H1 (cell line): ENCODE data around the gene DNM2. TPM values are rescaled to one million over a fixed set of nuclear protein-coding genes. Genes with fewer than 3 reads are reported as not detected.

Source experiments
- CTCF ChIA-PET: fragments of 300-600 bp; sonication (Branson Sonifier 250); formaldehyde crosslinking; loops from one replicate; lab custom pipeline; 2021; ENCODE audit not compliant: partially characterized antibody; lab: Charles Lee
- POLR2A ChIA-PET: fragments of 300-600 bp; sonication (Branson Sonifier 250); formaldehyde crosslinking; loops from one replicate; lab custom pipeline; 2021; ENCODE audit warnings: inconsistent platforms; ENCODE audit not compliant: partially characterized antibody; lab: Charles Lee
- DNase-seq, 2 experiments: peaks; one replicate each; pipeline versions ENCODE4 v3.0.0 to v3.0.0-alpha.2; 2010 to 2022; ENCODE audit warnings: low spot score in 2 of 2, low read depth in 1 of 2, mixed read lengths in 1 of 2
- FAIRE-seq: peaks from 2 replicates; lab custom pipeline; 2011; peaks lifted over from hg19 to GRCh38; lab: Jason Lieb, UNC
- H2AFZ ChIP-seq: 2 replicates; pipeline ENCODE4 v1.8.1; 2012; ENCODE audit warnings: low read length, inconsistent platforms
- H2AK5ac ChIP-seq: 2 replicates; pipeline ENCODE4 v1.6.1; 2013; ENCODE audit warnings: low read depth, low read length
- H2BK120ac ChIP-seq: replicated peaks from 2 replicates; pipeline ENCODE3; 2013; ENCODE audit warnings: low read depth, low read length, inconsistent platforms
- H2BK12ac ChIP-seq: 2 replicates; pipeline ENCODE4 v1.6.1; 2013; ENCODE audit warnings: low read depth, low read length
- H2BK15ac ChIP-seq: 2 replicates; pipeline ENCODE4 v1.6.1; 2013; ENCODE audit warnings: low read length
- H2BK20ac ChIP-seq: 2 replicates; pipeline ENCODE4 v1.6.1; 2013; ENCODE audit warnings: low read length
- H2BK5ac ChIP-seq: 2 replicates; pipeline ENCODE4 v1.6.1; 2013; ENCODE audit warnings: low read depth, low read length
- H3K14ac ChIP-seq: 2 replicates; pipeline ENCODE4 v1.6.1; 2013; ENCODE audit warnings: inconsistent platforms; ENCODE audit not compliant: insufficient read length
- H3K18ac ChIP-seq: 2 replicates; pipeline ENCODE4 v1.6.1; 2013; ENCODE audit warnings: low read length; ENCODE audit errors: extremely low read depth
- H3K23ac ChIP-seq: 2 replicates; pipeline ENCODE4 v1.6.1; 2013; ENCODE audit warnings: inconsistent platforms; ENCODE audit not compliant: insufficient read length
- H3K23me2 ChIP-seq: 2 replicates; pipeline ENCODE4 v1.6.1; 2013; ENCODE audit warnings: low read depth, low read length
- H3K27ac ChIP-seq: 2 replicates; pipeline ENCODE4 v1.6.1; 2011; ENCODE audit warnings: low read depth, low read length, inconsistent platforms
- H3K27me3 ChIP-seq, 4 experiments: replicated peaks in 1 of 4; 1 replicate in 1 of 4; 2 replicates in 3 of 4; pipeline versions ENCODE4 v1.6.1 to v1.8.1; 2011 to 2013; ENCODE audit warnings: low read length in 3 of 4, mild to moderate bottlenecking in 3 of 4, inconsistent platforms in 2 of 4, mixed read lengths in 2 of 4, moderate library complexity in 1 of 4; ENCODE audit not compliant: control insufficient read depth in 3 of 4, insufficient read depth in 3 of 4; ENCODE audit errors: extremely low read depth in 1 of 4
- H3K36me3 ChIP-seq, 4 experiments: 2 replicates each; pipeline versions ENCODE4 v1.6.1 to v1.8.1; 2011 to 2013; ENCODE audit warnings: mild to moderate bottlenecking in 4 of 4, low read length in 3 of 4, moderate library complexity in 2 of 4, control low read depth in 1 of 4, inconsistent platforms in 1 of 4; ENCODE audit not compliant: insufficient read depth in 4 of 4, control insufficient read depth in 2 of 4
- H3K4ac ChIP-seq: replicated peaks from 2 replicates; pipeline ENCODE3; 2013; ENCODE audit warnings: low read length, low read depth, mixed read lengths, inconsistent platforms; ENCODE audit not compliant: insufficient read length
- H3K4me1 ChIP-seq, 4 experiments: replicated peaks in 1 of 4; 1 replicate in 1 of 4; 2 replicates in 3 of 4; pipeline versions ENCODE4 v1.6.1 to v1.8.1; 2011 to 2013; ENCODE audit warnings: low read length in 3 of 4, inconsistent platforms in 2 of 4, mixed read lengths in 1 of 4; ENCODE audit not compliant: insufficient read depth in 4 of 4, control insufficient read depth in 3 of 4
- H3K4me2 ChIP-seq, 2 experiments: 2 replicates each; pipeline versions ENCODE4 v1.6.1 to v1.8.1; 2011 to 2013; ENCODE audit warnings: low read depth in 2 of 2, low read length in 2 of 2, control low read depth in 1 of 2, inconsistent platforms in 1 of 2, mild to moderate bottlenecking in 1 of 2; ENCODE audit not compliant: insufficient read depth in 1 of 2
- H3K4me3 ChIP-seq, 4 experiments: fragments of 200-600, 300-600 bp in 1 of 4; sonication (generic), shearing (Covaris generic), sonication (Bioruptor Twin) in 1 of 4; 2 replicates each; pipeline versions ENCODE4 v1.5.1 to v1.8.1; 2011 to 2016; ENCODE audit warnings: low read length in 4 of 4, low read depth in 3 of 4, control low read depth in 2 of 4, inconsistent platforms in 2 of 4, mild to moderate bottlenecking in 2 of 4, mixed read lengths in 1 of 4, moderate library complexity in 1 of 4; ENCODE audit not compliant: insufficient read depth in 2 of 4; ENCODE audit errors: extremely low read depth in 1 of 4
- H3K56ac ChIP-seq: replicated peaks from 2 replicates; pipeline ENCODE3; 2013; ENCODE audit warnings: low read depth, mild to moderate bottlenecking, mixed read lengths, low read length, inconsistent platforms; ENCODE audit not compliant: insufficient read length
- H3K79me1 ChIP-seq: 2 replicates; pipeline ENCODE4 v1.6.1; 2013; ENCODE audit warnings: low read depth, low read length, control low read depth
- H3K79me2 ChIP-seq, 2 experiments: 2 replicates each; pipeline versions ENCODE4 v1.6.1 to v1.8.1; 2012 to 2013; ENCODE audit warnings: low read length in 2 of 2, mild to moderate bottlenecking in 2 of 2, inconsistent platforms in 1 of 2; ENCODE audit not compliant: insufficient read depth in 2 of 2, control insufficient read depth in 1 of 2
- H3K9ac ChIP-seq, 4 experiments: replicated peaks in 1 of 4; 1 replicate in 1 of 4; 2 replicates in 3 of 4; pipeline versions ENCODE4 v1.6.1 to v1.8.1; 2011 to 2013; ENCODE audit warnings: low read depth in 3 of 4, low read length in 3 of 4, control low read depth in 2 of 4, mild to moderate bottlenecking in 2 of 4, moderate library complexity in 2 of 4, inconsistent platforms in 1 of 4; ENCODE audit errors: extremely low read depth in 1 of 4
- H3K9me3 ChIP-seq, 2 experiments: 2 replicates each; pipeline versions ENCODE4 v1.6.1 to v1.8.1; 2012 to 2013; ENCODE audit warnings: mild to moderate bottlenecking in 2 of 2, moderate library complexity in 2 of 2, control low read depth in 1 of 2, inconsistent platforms in 1 of 2, low read depth in 1 of 2, low read length in 1 of 2, mixed read lengths in 1 of 2; ENCODE audit not compliant: insufficient read depth in 2 of 2
- H4K20me1 ChIP-seq, 2 experiments: replicated peaks in 1 of 2; 2 replicates each; pipeline versions ENCODE3 to v1.8.1; 2011 to 2013; ENCODE audit warnings: inconsistent platforms in 2 of 2, low read length in 2 of 2, mild to moderate bottlenecking in 1 of 2; ENCODE audit not compliant: insufficient read depth in 2 of 2, control insufficient read depth in 1 of 2
- H4K5ac ChIP-seq: 2 replicates; pipeline ENCODE4 v1.6.1; 2013; ENCODE audit warnings: low read length, low read depth, mixed read lengths, inconsistent platforms; ENCODE audit not compliant: insufficient read length
- H4K8ac ChIP-seq: 2 replicates; pipeline ENCODE4 v1.8.0; 2013; ENCODE audit warnings: mild to moderate bottlenecking, moderate library complexity, low read length, inconsistent platforms; ENCODE audit not compliant: insufficient read depth; ENCODE audit errors: extremely low read depth
- H4K91ac ChIP-seq: replicated peaks from 2 replicates; pipeline ENCODE3; 2013; ENCODE audit warnings: low read length, mixed read lengths, inconsistent platforms; ENCODE audit not compliant: insufficient read length
- CEBPB ChIP-seq: IDR thresholded peaks from 2 replicates; pipeline ENCODE4 v1.6.1; 2012; ENCODE audit warnings: low read depth, low read length
- PHF8 ChIP-seq: fragments of 200-600 bp; sonication (generic); conservative IDR thresholded peaks from 2 replicates; pipeline ENCODE4 v1.7.1; 2012; ENCODE audit warnings: low read depth, mild to moderate bottlenecking, inconsistent platforms, low read length, moderate library complexity
- SP2 ChIP-seq: IDR thresholded peaks from 2 replicates; pipeline ENCODE4 v1.6.1; 2012; ENCODE audit warnings: mild to moderate bottlenecking, low read length, inconsistent platforms
- TAF1 ChIP-seq: IDR thresholded peaks from 2 replicates; pipeline ENCODE4 v1.6.1; 2011; ENCODE audit warnings: mild to moderate bottlenecking, low read depth, low read length
- WGBS, 2 experiments: shearing (Covaris generic) in 1 of 2; methylation state at CpG; one replicate each; pipeline versions ENCODE4 v1.1.6 to v1.1.7; 2013 to 2015; ENCODE audit warnings: low lambda C conversion rate in 2 of 2, mixed read lengths in 2 of 2, inconsistent platforms in 1 of 2, low coverage in 1 of 2, missing lambda C conversion rate in 1 of 2; ENCODE audit not compliant: insufficient replicate concordance in 2 of 2, insufficient coverage in 1 of 2, insufficient read length in 1 of 2; ENCODE audit errors: extremely low coverage in 1 of 2, missing lambda C conversion rate in 1 of 2; 5-methylcytosine and 5-hydroxymethylcytosine counted together
- polyA plus RNA-seq, 7 experiments: library from polyadenylated mRNA; depleted of rRNA in 3 of 7; stranded (reverse) in 5 of 7; unstranded in 2 of 7; fragments of >200 nt in 5 of 7; fragments of 200-250 nt in 2 of 7; gene quantifications; 1 replicate in 5 of 7; 2 replicates in 1 of 7; 4 replicates in 1 of 7; pipeline versions ENCODE4 v1.2.1 to v1.2.3, GENCODE V29; 2011 to 2013; ENCODE audit warnings: missing spikeins in 2 of 7, mixed read lengths in 2 of 7
- total RNA-seq: library from RNA; stranded (reverse); fragmentation: NEBNext Ultra II Directional; extraction: Animal tissue kit (Norgen Biotek cat#: 25700); gene quantifications from 2 replicates; pipeline ENCODE4 v1.2.1, GENCODE V29; 2021
- TF ChIP-seq, protein P1 (sequence below): IDR thresholded peaks from 2 replicates; pipeline ENCODE4 v1.6.1; 2011; ENCODE audit warnings: low read depth, mild to moderate bottlenecking, low read length; ENCODE audit not compliant: insufficient read depth

DNM2 gene
- total and polyA plus RNA-seq, 2 of the 8 experiments (the other 6 are each of a cell fraction or from before 2014, with no cell fraction given): 61.9 to 120 TPM

GRCh38 chr19:10742476-10742875 lies 24.6 kb downstream of the DNM2 start:
- H4K8ac ChIP-seq: no peak overlapping the region
- H4K20me1 ChIP-seq: peaks cover 14 to 23% of the 10 kb centered on the region in 2 experiments
- ChIA-PET POLR2A (interaction anchor here (2.5 kb wide), 1 partner anchor 9 kb away, joined by 9 read pairs; no protein-coding TSS in a partner anchor), CTCF (interaction anchor here (1.3 kb wide), 1 partner anchor 9 kb away, joined by 6 read pairs; no protein-coding TSS in a partner anchor)
- no peak overlapping the region for H2AFZ ChIP-seq
- no peak overlapping the region for H3K9ac ChIP-seq
- H3K36me3 ChIP-seq: no peaks in the 10 kb centered on the region
- H3K14ac ChIP-seq: no peak overlapping the region
- H2BK12ac ChIP-seq: no peak overlapping the region
- H2BK15ac ChIP-seq: no peak overlapping the region
- no peak overlapping the region for H3K18ac ChIP-seq
- no peaks in the 10 kb centered on the region for H3K27me3 ChIP-seq
- no peak overlapping the region for H3K4me2 ChIP-seq
- no peak overlapping the region for H2BK20ac ChIP-seq
- H4K91ac ChIP-seq: no peak overlapping the region
- no peak overlapping the region for H2AK5ac ChIP-seq
- peaks cover 0 to 5% (median 1%) of the 10 kb centered on the region in 4 experiments; a peak in 2 of 7 replicates for H3K4me1 ChIP-seq
- H3K4me3 ChIP-seq: no peak overlapping the region
- H3K56ac ChIP-seq: no peak overlapping the region
- FAIRE-seq: no peak
- H2BK5ac ChIP-seq: no peak overlapping the region
- DNase-seq: no peak
- H3K9me3 ChIP-seq: no peaks in the 10 kb centered on the region
- no peak overlapping the region for H4K5ac ChIP-seq
- 95% methylated on average over 4 of the region's 4 CpGs; no CpG with 5 or more reads in 1 of the 2 experiments for WGBS, 2 experiments
- no peak overlapping the region for H3K27ac ChIP-seq
- no peak overlapping the region for H2BK120ac ChIP-seq
- no peak overlapping the region for H3K4ac ChIP-seq
- no peaks in the 10 kb centered on the region for H3K23me2 ChIP-seq
- H3K79me2 ChIP-seq: peaks cover 4 to 68% of the 10 kb centered on the region in 2 experiments
- H3K79me1 ChIP-seq: peaks cover 20% of the 10 kb centered on the region
- H3K23ac ChIP-seq: no peak overlapping the region
- TF ChIP-seq SP2 (no peak), CEBPB (no peak), PHF8 (no peak), TAF1 (no peak)
- TF ChIP-seq, protein P1, sequence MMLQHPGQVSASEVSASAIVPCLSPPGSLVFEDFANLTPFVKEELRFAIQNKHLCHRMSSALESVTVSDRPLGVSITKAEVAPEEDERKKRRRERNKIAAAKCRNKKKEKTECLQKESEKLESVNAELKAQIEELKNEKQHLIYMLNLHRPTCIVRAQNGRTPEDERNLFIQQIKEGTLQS: no peak
